Coronary artery (tissue), 2 donors: ENCODE measurements around the gene PHGDH.

Source experiments
- DNase-seq: peaks from one replicate; pipeline ENCODE4 v3.0.0-alpha.2; 2017; ENCODE audit warnings: low spot score
- H3K27ac ChIP-seq, 2 donors: fragments of 200-600 bp; sonication (generic); one replicate each; pipeline ENCODE4 v1.5.1; 2016 to 2019
- H3K4me3 ChIP-seq: fragments of 200-600 bp; sonication (generic); 2 replicates; pipeline ENCODE4 v1.5.1; 2016; ENCODE audit warnings: mild to moderate bottlenecking, moderate library complexity
- TF ChIP-seq, protein P1 (sequence below): fragments of 200-600 bp; sonication (generic); IDR thresholded peaks from one replicate; pipeline ENCODE4 v1.5.1; 2019; ENCODE audit warnings: antibody characterized with exemption

PHGDH gene

DNA sequence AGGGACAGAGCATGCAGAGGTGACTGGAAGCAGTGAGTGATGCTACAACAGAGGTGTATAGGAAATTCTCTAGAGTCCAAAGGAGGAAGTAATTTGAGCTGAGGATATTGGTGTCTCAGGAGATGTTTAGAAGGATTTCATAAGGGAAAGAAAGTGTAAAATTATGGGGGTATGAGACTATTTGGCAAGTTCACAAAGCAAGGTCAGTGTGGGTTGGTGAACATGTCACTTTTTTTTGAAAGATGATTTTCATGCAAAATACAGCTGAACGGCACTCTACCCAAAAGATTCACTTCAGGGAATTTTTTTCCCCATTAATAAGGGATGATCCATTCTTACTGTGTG is 32.8 kb downstream of the PHGDH start:
- TF ChIP-seq, protein P1, sequence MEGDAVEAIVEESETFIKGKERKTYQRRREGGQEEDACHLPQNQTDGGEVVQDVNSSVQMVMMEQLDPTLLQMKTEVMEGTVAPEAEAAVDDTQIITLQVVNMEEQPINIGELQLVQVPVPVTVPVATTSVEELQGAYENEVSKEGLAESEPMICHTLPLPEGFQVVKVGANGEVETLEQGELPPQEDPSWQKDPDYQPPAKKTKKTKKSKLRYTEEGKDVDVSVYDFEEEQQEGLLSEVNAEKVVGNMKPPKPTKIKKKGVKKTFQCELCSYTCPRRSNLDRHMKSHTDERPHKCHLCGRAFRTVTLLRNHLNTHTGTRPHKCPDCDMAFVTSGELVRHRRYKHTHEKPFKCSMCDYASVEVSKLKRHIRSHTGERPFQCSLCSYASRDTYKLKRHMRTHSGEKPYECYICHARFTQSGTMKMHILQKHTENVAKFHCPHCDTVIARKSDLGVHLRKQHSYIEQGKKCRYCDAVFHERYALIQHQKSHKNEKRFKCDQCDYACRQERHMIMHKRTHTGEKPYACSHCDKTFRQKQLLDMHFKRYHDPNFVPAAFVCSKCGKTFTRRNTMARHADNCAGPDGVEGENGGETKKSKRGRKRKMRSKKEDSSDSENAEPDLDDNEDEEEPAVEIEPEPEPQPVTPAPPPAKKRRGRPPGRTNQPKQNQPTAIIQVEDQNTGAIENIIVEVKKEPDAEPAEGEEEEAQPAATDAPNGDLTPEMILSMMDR: no peak
- DNase-seq: no peak
- no peak overlapping the region for H3K4me3 ChIP-seq
- H3K27ac ChIP-seq: no peak overlapping the region

DNA sequence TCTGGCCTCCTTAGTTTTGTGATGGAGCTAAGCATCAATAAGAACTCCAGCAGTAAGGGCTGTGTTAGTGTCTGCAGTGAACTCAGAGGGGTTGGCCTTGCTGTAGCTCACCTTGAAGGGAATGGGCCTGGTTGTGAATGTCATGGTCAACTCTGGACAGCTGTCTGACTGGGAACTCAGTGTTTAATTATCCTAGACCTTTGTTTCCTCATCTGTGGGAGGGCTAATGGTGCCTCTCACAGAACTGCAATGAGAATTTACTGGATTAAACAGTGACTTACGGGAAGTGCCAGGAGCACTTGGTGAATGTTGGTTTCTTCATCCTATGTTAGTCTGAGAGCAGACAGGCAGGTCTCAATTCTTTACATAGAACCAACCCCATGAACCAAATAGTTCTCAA is 33.3 kb downstream of the PHGDH start:
- no peak for DNase-seq
- no peak overlapping the region for H3K4me3 ChIP-seq
- TF ChIP-seq, protein P1: no peak

DNA sequence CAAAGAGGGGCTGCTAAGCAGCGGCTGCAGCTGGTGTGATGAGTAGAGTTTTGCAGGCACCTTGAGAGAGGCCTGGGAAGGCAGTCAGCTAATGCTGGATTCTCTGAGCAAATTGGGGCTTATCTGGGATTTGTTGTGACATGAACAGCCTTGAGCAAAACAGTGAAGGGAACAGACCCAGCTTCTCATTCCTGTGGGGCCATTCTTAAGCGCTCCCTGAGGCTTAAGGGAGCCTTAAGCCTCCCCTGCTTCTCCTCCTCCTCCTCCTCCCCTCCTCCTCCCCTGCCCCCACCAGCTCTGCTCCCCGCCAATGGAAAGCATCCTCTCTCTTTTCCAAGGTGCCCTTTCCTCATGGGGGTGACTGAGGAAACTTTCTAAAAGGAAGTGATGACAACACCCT is 35.7 kb downstream of the PHGDH start:
- no peak for DNase-seq
- no peak overlapping the region for H3K27ac ChIP-seq
- H3K4me3 ChIP-seq: no peak overlapping the region
- TF ChIP-seq, protein P1: no peak

More for the DNA sequence above, 33.3 kb downstream of the PHGDH start:
- no peak overlapping the region for H3K27ac ChIP-seq

DNA sequence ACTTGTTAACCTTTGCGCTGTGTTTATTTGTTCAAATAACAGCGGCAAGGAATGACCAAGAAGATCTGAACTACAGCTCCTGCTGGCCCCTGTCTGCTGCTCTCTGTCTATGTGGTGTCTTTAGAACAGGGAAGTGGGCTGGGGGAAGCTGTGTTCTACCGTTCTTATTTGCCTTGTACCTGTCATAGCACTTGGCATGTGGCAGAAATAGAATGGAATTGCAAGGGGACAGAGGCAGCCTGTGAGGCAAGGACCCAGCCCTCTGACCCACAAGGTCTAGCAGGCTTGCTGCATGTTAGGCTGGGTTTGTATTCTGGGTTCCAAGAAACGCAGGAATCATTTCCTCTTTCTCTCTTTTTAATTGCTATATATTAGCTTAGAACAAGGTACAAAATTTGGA is 36.3 kb downstream of the PHGDH start:
- Histone ChIP-seq H3K27ac (no peak overlapping the region), H3K4me3 (no peak overlapping the region)
- TF ChIP-seq, protein P1: no peak
- DNase-seq: no peak

DNA sequence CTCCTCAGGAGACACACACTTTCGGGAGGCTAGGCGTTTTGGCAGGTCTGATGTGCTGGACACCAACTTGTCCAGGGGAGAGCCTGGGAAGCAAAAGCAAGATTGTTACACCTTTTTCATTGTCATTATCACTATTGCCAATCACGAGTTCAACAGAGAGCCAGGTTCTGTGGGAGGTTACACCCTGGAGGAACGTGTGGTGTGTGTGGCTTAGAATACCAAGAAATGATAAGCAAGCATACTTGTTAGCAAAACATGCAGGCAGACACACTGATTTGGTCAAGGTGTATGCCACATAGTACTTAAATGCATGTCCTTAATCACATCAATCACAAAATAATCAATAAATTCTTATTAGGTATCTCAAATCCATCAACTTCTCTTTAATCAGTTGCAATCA is 40.9 kb downstream of the PHGDH start:
- DNase-seq: no peak
- TF ChIP-seq, protein P1: no peak
- Histone ChIP-seq H3K27ac (no peak overlapping the region), H3K4me3 (no peak overlapping the region)

DNA sequence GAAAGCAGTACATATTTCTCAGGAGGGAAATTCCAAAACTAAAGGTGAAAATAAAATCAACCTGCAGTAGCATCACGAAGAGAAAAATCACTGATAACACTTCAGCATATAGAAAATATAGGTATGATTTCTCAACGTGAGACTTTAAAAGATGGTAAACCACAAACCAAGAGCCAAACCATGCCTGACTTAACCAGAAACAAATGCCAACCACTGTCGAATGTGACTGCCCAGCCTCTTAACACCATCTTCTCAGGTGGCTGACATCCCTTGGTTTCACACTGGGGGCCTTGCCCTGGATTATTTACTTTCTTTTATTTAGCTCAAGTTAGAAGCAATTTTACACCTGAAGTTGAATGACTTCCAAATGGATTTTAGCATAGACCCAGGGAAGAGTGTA is 46.9 kb downstream of the PHGDH start:
- H3K4me3 ChIP-seq: no peak overlapping the region
- H3K27ac ChIP-seq: no peak overlapping the region
- TF ChIP-seq, protein P1: no peak
- no peak for DNase-seq

DNA sequence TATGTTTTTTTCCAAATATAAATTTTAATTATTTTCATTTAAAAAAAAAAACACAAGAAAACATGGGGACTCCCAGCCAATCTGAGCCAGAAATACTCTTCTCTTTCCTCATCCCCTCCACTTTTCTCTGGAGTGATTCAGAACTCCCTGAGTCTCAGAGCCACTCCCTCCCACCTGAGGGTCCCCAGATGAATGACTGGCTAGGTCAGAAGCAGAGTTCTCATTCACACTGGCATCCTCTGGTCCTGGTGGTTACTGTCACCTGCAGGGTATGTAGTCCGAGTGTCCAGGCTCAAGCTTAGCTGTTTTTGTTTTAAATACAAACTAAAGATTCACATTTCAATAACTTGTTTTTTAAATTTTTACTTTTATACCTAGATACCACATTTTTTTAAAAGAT is 50.7 kb downstream of the PHGDH start:
- no peak for DNase-seq
- H3K27ac ChIP-seq: no peak overlapping the region
- H3K4me3 ChIP-seq: no peak overlapping the region
- TF ChIP-seq, protein P1: no peak
